ENCODE results near the gene BNC2. TPM values are rescaled to one million over a fixed set of nuclear protein-coding genes. Genes with fewer than 3 reads are reported as not detected.

BNC2 gene
- total RNA-seq, 1 donor from 2014 or later: 38.0 TPM

DNA sequence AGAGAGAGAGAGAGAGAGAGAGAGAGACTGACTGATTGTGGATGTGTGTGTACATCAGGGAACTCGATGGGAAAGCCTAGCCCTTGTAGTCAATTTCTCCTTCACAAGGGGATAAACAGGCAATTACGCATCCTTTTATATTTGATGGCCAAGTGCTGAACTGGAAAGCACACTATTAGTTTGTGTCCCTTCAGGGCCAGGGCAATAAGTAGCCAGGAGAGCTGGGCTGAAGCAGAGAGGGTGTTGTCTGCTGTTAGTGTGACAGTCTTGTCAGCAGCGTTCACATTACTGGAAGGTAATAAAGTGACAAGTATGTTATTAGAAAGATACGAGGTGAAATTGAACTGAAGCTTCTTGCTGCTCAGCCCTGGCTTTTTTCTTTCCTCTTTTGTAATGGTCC, 457.7 kb downstream of the BNC2 start:
- no peak overlapping the region for H3K9ac ChIP-seq (ENCODE audit: low read length)
- Mint-ChIP-seq H3K36me3 (ENCODE audit: low read depth, unreplicated experiment) (no peaks in the 10 kb centered on the region), H3K4me3 (ENCODE audit: unreplicated experiment) (no peak overlapping the region), H3K9me3 (ENCODE audit: unreplicated experiment) (no peaks in the 10 kb centered on the region), H3K27me3 (ENCODE audit: low read depth, unreplicated experiment) (no peaks in the 10 kb centered on the region), H3K27ac (ENCODE audit: unreplicated experiment) (peak overlapping the region; percentile 93), H3K4me1 (ENCODE audit: low read depth, unreplicated experiment) (peaks cover 62% of the 10 kb centered on the region)
- H3K4me3 ChIP-seq (ENCODE audit: insufficient read depth, low read depth, low read length): no peak overlapping the region
- peaks cover 12% of the 10 kb centered on the region for H3K4me1 ChIP-seq (ENCODE audit: insufficient read depth, low read length)
- FAIRE-seq: no peak
- H4K20me1 ChIP-seq (ENCODE audit: insufficient read depth, low read length): no peaks in the 10 kb centered on the region
- no peak for TF ChIP-seq EZH2 (IDR thresholded peaks at IDR 0.05; ENCODE audit: insufficient read depth, low read length)
- TF ChIP-seq, protein P1, sequence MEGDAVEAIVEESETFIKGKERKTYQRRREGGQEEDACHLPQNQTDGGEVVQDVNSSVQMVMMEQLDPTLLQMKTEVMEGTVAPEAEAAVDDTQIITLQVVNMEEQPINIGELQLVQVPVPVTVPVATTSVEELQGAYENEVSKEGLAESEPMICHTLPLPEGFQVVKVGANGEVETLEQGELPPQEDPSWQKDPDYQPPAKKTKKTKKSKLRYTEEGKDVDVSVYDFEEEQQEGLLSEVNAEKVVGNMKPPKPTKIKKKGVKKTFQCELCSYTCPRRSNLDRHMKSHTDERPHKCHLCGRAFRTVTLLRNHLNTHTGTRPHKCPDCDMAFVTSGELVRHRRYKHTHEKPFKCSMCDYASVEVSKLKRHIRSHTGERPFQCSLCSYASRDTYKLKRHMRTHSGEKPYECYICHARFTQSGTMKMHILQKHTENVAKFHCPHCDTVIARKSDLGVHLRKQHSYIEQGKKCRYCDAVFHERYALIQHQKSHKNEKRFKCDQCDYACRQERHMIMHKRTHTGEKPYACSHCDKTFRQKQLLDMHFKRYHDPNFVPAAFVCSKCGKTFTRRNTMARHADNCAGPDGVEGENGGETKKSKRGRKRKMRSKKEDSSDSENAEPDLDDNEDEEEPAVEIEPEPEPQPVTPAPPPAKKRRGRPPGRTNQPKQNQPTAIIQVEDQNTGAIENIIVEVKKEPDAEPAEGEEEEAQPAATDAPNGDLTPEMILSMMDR (IDR thresholded peaks at IDR 0.05; ENCODE audit: insufficient read depth, low read depth, low read length): no peak
- no peak overlapping the region for H3K4me2 ChIP-seq (ENCODE audit: low read length)
- no peak for DNase-seq (ENCODE audit: low read depth)
- no peak overlapping the region for H2AFZ ChIP-seq (ENCODE audit: low read depth, low read length)
- peaks cover 15% of the 10 kb centered on the region for H3K27me3 ChIP-seq (ENCODE audit: insufficient read depth, low read length)
- no peaks in the 10 kb centered on the region for H3K36me3 ChIP-seq (ENCODE audit: insufficient read depth, low read length)
- no peak overlapping the region for H3K27ac ChIP-seq (ENCODE audit: low read depth, low read length)
- no peaks in the 10 kb centered on the region for H3K9me3 ChIP-seq (ENCODE audit: insufficient read depth, low read depth, low read length)
- no peaks in the 10 kb centered on the region for H3K79me2 ChIP-seq (ENCODE audit: insufficient read depth, low read length)

DNA sequence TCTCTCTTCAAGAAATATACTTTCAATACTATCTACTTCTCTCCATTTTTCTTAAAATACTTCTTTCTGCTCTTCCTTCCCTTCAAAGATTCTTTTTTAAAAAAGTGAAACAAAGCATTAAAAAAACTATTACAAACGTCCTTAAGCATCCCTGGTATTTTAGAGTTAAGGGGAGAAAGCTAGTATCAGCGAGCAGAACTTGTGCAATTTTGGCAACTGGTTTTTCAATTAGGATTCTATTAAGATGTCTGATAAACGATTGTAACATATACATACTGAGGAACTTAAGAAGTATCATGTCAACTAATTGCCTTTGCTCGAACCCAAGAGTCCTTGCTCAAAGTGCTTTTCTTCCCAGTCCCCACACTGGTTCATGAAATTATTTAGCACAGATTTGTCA, 459.2 kb downstream of the BNC2 start:
- H3K4me3 Mint-ChIP-seq (ENCODE audit: unreplicated experiment): no peak overlapping the region
- Histone ChIP-seq H3K4me1 (ENCODE audit: insufficient read depth, low read length) (peaks cover 6% of the 10 kb centered on the region), H3K27ac (ENCODE audit: low read depth, low read length) (no peak overlapping the region), H3K4me3 (ENCODE audit: insufficient read depth, low read depth, low read length) (no peak overlapping the region), H3K9ac (ENCODE audit: low read length) (no peak overlapping the region), H3K4me2 (ENCODE audit: low read length) (no peak overlapping the region), H3K27me3 (ENCODE audit: insufficient read depth, low read length) (peaks cover 22% of the 10 kb centered on the region), H4K20me1 (ENCODE audit: insufficient read depth, low read length) (no peaks in the 10 kb centered on the region), H3K36me3 (ENCODE audit: insufficient read depth, low read length) (no peaks in the 10 kb centered on the region), H2AFZ (ENCODE audit: low read depth, low read length) (no peak overlapping the region), H3K9me3 (ENCODE audit: insufficient read depth, low read depth, low read length) (no peaks in the 10 kb centered on the region), H3K79me2 (ENCODE audit: insufficient read depth, low read length) (no peaks in the 10 kb centered on the region)
- FAIRE-seq (no peak), DNase-seq (ENCODE audit: low read depth) (no peak)
- no peaks in the 10 kb centered on the region for H3K9me3 Mint-ChIP-seq (ENCODE audit: unreplicated experiment)
- no peaks in the 10 kb centered on the region for H3K27me3 Mint-ChIP-seq (ENCODE audit: low read depth, unreplicated experiment)
- peaks cover 48% of the 10 kb centered on the region for H3K4me1 Mint-ChIP-seq (ENCODE audit: low read depth, unreplicated experiment)
- TF ChIP-seq, protein P1 (IDR thresholded peaks at IDR 0.05; ENCODE audit: insufficient read depth, low read depth, low read length): no peak
- no peak for TF ChIP-seq EZH2 (IDR thresholded peaks at IDR 0.05; ENCODE audit: insufficient read depth, low read length)
- no peak overlapping the region for H3K27ac Mint-ChIP-seq (ENCODE audit: unreplicated experiment)
- H3K36me3 Mint-ChIP-seq (ENCODE audit: low read depth, unreplicated experiment): no peaks in the 10 kb centered on the region

DNA sequence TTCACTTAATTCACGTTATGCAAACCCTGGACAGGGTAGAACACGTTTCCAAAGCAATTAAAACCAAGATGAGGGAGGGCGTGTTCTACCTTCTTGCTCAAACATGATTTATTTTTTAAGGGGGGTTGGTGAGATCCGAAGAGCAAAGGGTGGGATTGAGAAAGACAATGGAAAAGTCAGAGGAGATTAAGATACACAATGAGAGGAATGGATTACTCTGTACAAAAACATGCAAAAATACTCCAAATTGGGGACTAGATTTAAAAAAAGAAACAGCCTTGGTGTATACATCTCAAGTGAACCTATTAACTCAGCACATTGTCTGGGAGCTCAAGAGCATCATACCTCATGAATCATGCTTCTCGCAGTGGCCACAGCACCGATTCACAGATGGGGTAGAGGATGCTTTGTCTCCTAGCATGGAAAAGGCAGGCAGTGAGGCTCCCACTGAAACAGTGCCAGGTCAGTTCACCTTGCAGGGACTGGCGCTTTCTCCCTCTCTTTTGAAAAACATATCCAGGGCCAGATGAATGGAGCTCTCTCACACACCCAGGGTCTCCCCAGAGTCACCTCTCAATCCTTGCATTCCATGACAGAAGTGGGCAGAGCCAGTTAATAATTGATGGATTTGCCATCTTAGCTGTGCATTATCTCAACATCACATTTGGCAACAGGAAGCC, 459.7 kb downstream of the BNC2 start:
- Histone ChIP-seq H2AFZ (ENCODE audit: low read depth, low read length) (no peak overlapping the region), H3K79me2 (ENCODE audit: insufficient read depth, low read length) (no peaks in the 10 kb centered on the region), H3K4me1 (ENCODE audit: insufficient read depth, low read length) (peaks cover 6% of the 10 kb centered on the region), H3K36me3 (ENCODE audit: insufficient read depth, low read length) (no peaks in the 10 kb centered on the region), H4K20me1 (ENCODE audit: insufficient read depth, low read length) (no peaks in the 10 kb centered on the region), H3K4me3 (ENCODE audit: insufficient read depth, low read depth, low read length) (no peak overlapping the region), H3K9me3 (ENCODE audit: insufficient read depth, low read depth, low read length) (no peaks in the 10 kb centered on the region), H3K4me2 (ENCODE audit: low read length) (no peak overlapping the region), H3K27ac (ENCODE audit: low read depth, low read length) (no peak overlapping the region), H3K9ac (ENCODE audit: low read length) (no peak overlapping the region), H3K27me3 (ENCODE audit: insufficient read depth, low read length) (peaks cover 17% of the 10 kb centered on the region)
- H3K27me3 Mint-ChIP-seq (ENCODE audit: low read depth, unreplicated experiment): no peaks in the 10 kb centered on the region
- peaks cover 44% of the 10 kb centered on the region for H3K4me1 Mint-ChIP-seq (ENCODE audit: low read depth, unreplicated experiment)
- H3K27ac Mint-ChIP-seq (ENCODE audit: unreplicated experiment): peak overlapping the region; percentile 53
- no peaks in the 10 kb centered on the region for H3K36me3 Mint-ChIP-seq (ENCODE audit: low read depth, unreplicated experiment)
- FAIRE-seq: no peak
- DNase-seq (ENCODE audit: low read depth): peak; percentile 80
- no peak overlapping the region for H3K4me3 Mint-ChIP-seq (ENCODE audit: unreplicated experiment)
- TF ChIP-seq, protein P1 (IDR thresholded peaks at IDR 0.05; ENCODE audit: insufficient read depth, low read depth, low read length): no peak
- TF ChIP-seq EZH2 (IDR thresholded peaks at IDR 0.05; ENCODE audit: insufficient read depth, low read length): no peak
- H3K9me3 Mint-ChIP-seq (ENCODE audit: unreplicated experiment): no peaks in the 10 kb centered on the region

Data from astrocyte (in vitro differentiated cells and primary cell).